22Rv1 (cell line): ENCODE data around the gene PCYT1A.

Experiments
- ZFX ChIP-seq: fragments of 450-650 bp; IDR thresholded peaks from 2 replicates; pipeline ENCODE4 v1.6.1; 2017; ENCODE audit warnings: antibody characterized with exemption, borderline replicate concordance
- TF ChIP-seq, protein P1 (sequence below): fragments of 450-650 bp; IDR thresholded peaks from 2 replicates; pipeline ENCODE4 v1.5.1; 2017; ENCODE audit warnings: mild to moderate bottlenecking

DNA sequence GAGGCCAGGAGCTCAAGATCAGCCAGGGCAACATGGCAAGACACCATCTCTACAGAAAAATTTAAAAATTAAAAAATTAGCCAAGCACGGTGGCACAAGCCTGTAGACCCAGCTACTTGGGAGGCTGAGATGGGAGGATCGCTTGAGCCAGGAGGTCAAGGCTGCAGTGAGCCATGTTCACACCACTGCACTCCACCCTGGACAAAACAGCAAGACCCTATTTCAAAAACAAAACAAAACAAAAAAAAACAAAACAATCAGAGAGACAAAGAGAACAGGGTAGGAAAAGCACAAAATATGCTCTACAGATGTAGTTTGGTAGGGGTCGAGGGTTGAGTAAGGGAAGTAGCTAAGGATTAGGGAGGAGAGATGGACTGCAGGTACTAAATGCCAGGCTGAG is 27.1 kb upstream of the PCYT1A start:
- TF ChIP-seq, protein P1, sequence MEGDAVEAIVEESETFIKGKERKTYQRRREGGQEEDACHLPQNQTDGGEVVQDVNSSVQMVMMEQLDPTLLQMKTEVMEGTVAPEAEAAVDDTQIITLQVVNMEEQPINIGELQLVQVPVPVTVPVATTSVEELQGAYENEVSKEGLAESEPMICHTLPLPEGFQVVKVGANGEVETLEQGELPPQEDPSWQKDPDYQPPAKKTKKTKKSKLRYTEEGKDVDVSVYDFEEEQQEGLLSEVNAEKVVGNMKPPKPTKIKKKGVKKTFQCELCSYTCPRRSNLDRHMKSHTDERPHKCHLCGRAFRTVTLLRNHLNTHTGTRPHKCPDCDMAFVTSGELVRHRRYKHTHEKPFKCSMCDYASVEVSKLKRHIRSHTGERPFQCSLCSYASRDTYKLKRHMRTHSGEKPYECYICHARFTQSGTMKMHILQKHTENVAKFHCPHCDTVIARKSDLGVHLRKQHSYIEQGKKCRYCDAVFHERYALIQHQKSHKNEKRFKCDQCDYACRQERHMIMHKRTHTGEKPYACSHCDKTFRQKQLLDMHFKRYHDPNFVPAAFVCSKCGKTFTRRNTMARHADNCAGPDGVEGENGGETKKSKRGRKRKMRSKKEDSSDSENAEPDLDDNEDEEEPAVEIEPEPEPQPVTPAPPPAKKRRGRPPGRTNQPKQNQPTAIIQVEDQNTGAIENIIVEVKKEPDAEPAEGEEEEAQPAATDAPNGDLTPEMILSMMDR: no peak
- TF ChIP-seq ZFX: no peak
